ENCODE data around the gene NCBP3. TPM values are rescaled to one million over a fixed set of nuclear protein-coding genes. Genes with fewer than 3 reads are reported as not detected.

The NCBP3 gene
- total and polyA plus RNA-seq, 2 of the 8 experiments (the other 6 are each of a cell fraction or from before 2014, with no cell fraction given): 19.6 to 46.1 TPM

GRCh38 chr17:3828852-3829232, 17.2 kb downstream of the NCBP3 start:
- Histone ChIP-seq H3K36me3 (ENCODE audit: control insufficient read depth in 2 of 4, insufficient read depth in 4 of 4, low read length in 3 of 4) (peaks cover 9 to 42% (median 33%) of the 10 kb centered on the region in 4 experiments), H3K27ac (ENCODE audit: low read depth, low read length) (no peak overlapping the region)
- CTCF ChIA-PET (ENCODE audit: partially characterized antibody): interaction anchor here (0.7 to 6.5 kb wide), 10 partner anchors 11 to 189 kb away, joined by 3 to 81 read pairs (median 4); partner anchors contain the start of genes ITGAE and NCBP3
- TF ChIP-seq CBX8 (IDR thresholded peaks at IDR 0.05; ENCODE audit: borderline replicate concordance, low read depth, low read length): no peak
- no peak for TF ChIP-seq RAD21 (IDR thresholded peaks at IDR 0.05 in 1 of 2, conservative IDR thresholded peaks at IDR 0.05 in 1 of 2; ENCODE audit: low read depth in 2 of 2, low read length in 2 of 2)
- no peak for TF ChIP-seq FOSL1 (IDR thresholded peaks at IDR 0.05; ENCODE audit: insufficient read depth, low read depth, low read length)
- TF ChIP-seq TAF7 (optimal IDR thresholded peaks at IDR 0.05; ENCODE audit: borderline replicate concordance, low read depth, low read length): no peak
- TF ChIP-seq SIX5 (IDR thresholded peaks at IDR 0.05; ENCODE audit: low read depth, low read length): no peak
- TF ChIP-seq KDM4A (IDR thresholded peaks at IDR 0.05; ENCODE audit: low read depth, low read length, severe bottlenecking): no peak
- no peak for TF ChIP-seq CREB1 (IDR thresholded peaks at IDR 0.05)
- TF ChIP-seq POU5F1 (IDR thresholded peaks at IDR 0.05; ENCODE audit: low read depth, low read length): no peak
- no peak for TF ChIP-seq CHD2 (IDR thresholded peaks at IDR 0.05; ENCODE audit: low read length)
- TF ChIP-seq EGR1 (IDR thresholded peaks at IDR 0.05; ENCODE audit: borderline replicate concordance, low read depth, low read length): no peak
- TF ChIP-seq RFX5 (IDR thresholded peaks at IDR 0.05; ENCODE audit: borderline replicate concordance, low read depth, low read length): no peak
- TF ChIP-seq, protein P1, sequence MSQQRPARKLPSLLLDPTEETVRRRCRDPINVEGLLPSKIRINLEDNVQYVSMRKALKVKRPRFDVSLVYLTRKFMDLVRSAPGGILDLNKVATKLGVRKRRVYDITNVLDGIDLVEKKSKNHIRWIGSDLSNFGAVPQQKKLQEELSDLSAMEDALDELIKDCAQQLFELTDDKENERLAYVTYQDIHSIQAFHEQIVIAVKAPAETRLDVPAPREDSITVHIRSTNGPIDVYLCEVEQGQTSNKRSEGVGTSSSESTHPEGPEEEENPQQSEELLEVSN (IDR thresholded peaks at IDR 0.05): no peak
- TF ChIP-seq KDM5A (IDR thresholded peaks at IDR 0.05; ENCODE audit: low read length): no peak
- no peak for TF ChIP-seq SUZ12 (IDR thresholded peaks at IDR 0.05; ENCODE audit: low read length)

More at GRCh38 chr17:3828852-3829232, 17.2 kb downstream of the NCBP3 start:
- H2AFZ ChIP-seq (ENCODE audit: low read length): no peak overlapping the region
- no peak overlapping the region for H4K5ac ChIP-seq (ENCODE audit: insufficient read length, low read depth, low read length)
- no peak overlapping the region for H2BK120ac ChIP-seq (replicated peaks; ENCODE audit: low read depth, low read length)
- H2BK15ac ChIP-seq (ENCODE audit: low read length): no peak overlapping the region
- no peaks in the 10 kb centered on the region for H3K4me1 ChIP-seq (replicated peaks in 1 of 4; ENCODE audit: control insufficient read depth in 3 of 4, insufficient read depth in 4 of 4, low read length in 3 of 4)
- no peak overlapping the region for H3K4ac ChIP-seq (replicated peaks; ENCODE audit: insufficient read length, low read depth, low read length)
- H3K79me2 ChIP-seq (ENCODE audit: control insufficient read depth in 1 of 2, insufficient read depth in 2 of 2, low read length in 2 of 2): peaks cover 0 to 6% of the 10 kb centered on the region in 2 experiments; a peak in 2 of 4 replicates
- H3K18ac ChIP-seq (ENCODE audit: extremely low read depth, low read length): no peak overlapping the region
- H2BK12ac ChIP-seq (ENCODE audit: low read depth, low read length): no peak overlapping the region
- no peak overlapping the region for H2BK5ac ChIP-seq (ENCODE audit: low read depth, low read length)
- no peak overlapping the region for H2AK5ac ChIP-seq (ENCODE audit: low read depth, low read length)
- H3K23me2 ChIP-seq (ENCODE audit: low read depth, low read length): no peaks in the 10 kb centered on the region
- FAIRE-seq (no peak), DNase-seq (ENCODE audit: low read depth in 1 of 2, low spot score in 2 of 2) (no peak)
- H3K9ac ChIP-seq (replicated peaks in 1 of 4; ENCODE audit: extremely low read depth in 1 of 4, low read depth in 3 of 4, low read length in 3 of 4): no peak overlapping the region
- no peak overlapping the region for H3K4me2 ChIP-seq (ENCODE audit: insufficient read depth in 1 of 2, low read depth in 2 of 2, low read length in 2 of 2)
- peaks cover 2% of the 10 kb centered on the region for H3K79me1 ChIP-seq (ENCODE audit: low read depth, low read length)
- H3K23ac ChIP-seq (ENCODE audit: insufficient read length): no peak overlapping the region
- POLR2A ChIA-PET (ENCODE audit: partially characterized antibody): interaction anchor here (0.5 to 1.8 kb wide), 4 partner anchors 9 to 74 kb away, joined by 3 to 6 read pairs (median 4); no protein-coding TSS in a partner anchor
- no peak overlapping the region for H3K14ac ChIP-seq (ENCODE audit: insufficient read length)
- H3K56ac ChIP-seq (replicated peaks; ENCODE audit: insufficient read length, low read depth, low read length): no peak overlapping the region
- H4K8ac ChIP-seq (ENCODE audit: extremely low read depth, insufficient read depth, low read length): no peak overlapping the region
- no peak overlapping the region for H4K91ac ChIP-seq (replicated peaks; ENCODE audit: insufficient read length, low read length)
- H4K20me1 ChIP-seq (replicated peaks in 1 of 2; ENCODE audit: control insufficient read depth in 1 of 2, insufficient read depth in 2 of 2, low read length in 2 of 2): peaks cover 0 to 2% of the 10 kb centered on the region in 2 experiments
- no peak overlapping the region for H2BK20ac ChIP-seq (ENCODE audit: low read length)
- no peak overlapping the region for H3K4me3 ChIP-seq (ENCODE audit: extremely low read depth in 1 of 4, insufficient read depth in 2 of 4, low read depth in 3 of 4, low read length in 4 of 4)
- H3K27me3 ChIP-seq (replicated peaks in 1 of 4; ENCODE audit: control insufficient read depth in 3 of 4, extremely low read depth in 1 of 4, insufficient read depth in 3 of 4, low read length in 3 of 4): no peaks in the 10 kb centered on the region
- H3K9me3 ChIP-seq (ENCODE audit: insufficient read depth in 2 of 2, low read depth in 1 of 2, low read length in 1 of 2): no peaks in the 10 kb centered on the region
- 91% methylated on average over 7 of the region's 7 CpGs; no CpG with 5 or more reads in 1 of the 2 experiments for WGBS, 2 experiments (ENCODE audit: extremely low coverage in 1 of 2, insufficient coverage in 1 of 2, insufficient read length in 1 of 2, insufficient replicate concordance in 2 of 2, low coverage in 1 of 2, low lambda C conversion rate in 2 of 2, missing lambda C conversion rate in 1 of 2)
